Anterior cingulate cortex (tissue), 58 donors: Measurements from ENCODE around the gene SIGLEC15.
"Not testable (repeated sequence)": the region's sequence is repeated elsewhere in the genome, so short reads cannot be mapped to it uniquely, and the experiment has no call there.

Experiments used
- DNase-seq, 58 donors: peaks; one replicate each; lab custom pipeline; 2025; lab: John Stamatoyannopoulos, UW

The SIGLEC15 gene

GRCh38 chr18:45817543-45817942 is 7.9 kb upstream of the SIGLEC15 start:
- no peak for DNase-seq

DNA sequence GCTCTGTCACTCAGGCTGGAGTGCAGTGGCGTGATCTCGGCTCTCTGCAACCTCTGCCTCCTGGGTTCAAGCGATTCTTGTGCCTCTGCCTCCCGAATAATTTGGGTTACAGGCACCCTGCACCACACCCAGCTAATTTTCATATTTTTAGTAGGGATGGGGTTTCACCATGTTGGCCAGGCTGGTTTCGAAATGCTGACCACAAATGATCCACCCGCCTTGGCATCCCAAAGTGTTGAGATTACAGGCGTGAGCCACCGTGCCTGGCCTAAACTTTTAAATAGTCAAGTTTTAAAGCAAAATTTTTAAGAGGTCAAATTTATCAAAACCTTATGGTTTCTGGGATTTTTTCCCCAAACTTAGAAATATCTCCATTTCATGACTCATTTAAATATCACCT is 6.7 kb upstream of the SIGLEC15 start:
- DNase-seq: not testable (repeated sequence)

DNA sequence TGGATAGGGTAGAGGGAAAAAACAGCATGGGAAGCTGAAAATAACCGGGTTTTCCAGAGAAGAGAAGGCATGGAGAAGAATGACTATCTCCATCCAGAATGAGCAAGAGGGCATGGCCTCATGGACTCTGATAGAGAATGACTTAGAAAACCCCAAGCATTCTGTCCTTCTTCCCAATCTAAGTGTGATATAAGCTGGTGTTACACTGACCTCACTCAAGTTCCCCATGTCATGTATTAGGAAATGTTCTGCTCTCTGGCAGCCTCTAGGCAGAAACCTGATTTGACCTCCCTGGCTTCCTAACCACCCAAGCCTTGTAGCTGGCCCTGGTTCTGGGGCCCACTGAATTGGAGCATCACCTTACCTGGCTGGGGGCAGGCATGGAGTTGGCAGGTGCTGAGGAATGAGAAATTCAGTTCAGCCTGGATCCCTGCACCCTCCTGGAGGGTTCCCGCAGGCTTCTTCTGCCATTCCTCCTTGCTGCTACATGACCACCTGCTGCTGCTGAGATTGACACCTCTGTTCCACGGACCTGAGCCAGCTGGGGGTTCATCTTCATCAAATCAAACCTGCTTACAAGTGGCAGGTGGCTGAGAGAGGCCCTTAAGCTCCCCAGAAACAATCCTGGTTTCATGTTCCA is 5.2 kb upstream of the SIGLEC15 start:
- DNase-seq: no peak

DNA sequence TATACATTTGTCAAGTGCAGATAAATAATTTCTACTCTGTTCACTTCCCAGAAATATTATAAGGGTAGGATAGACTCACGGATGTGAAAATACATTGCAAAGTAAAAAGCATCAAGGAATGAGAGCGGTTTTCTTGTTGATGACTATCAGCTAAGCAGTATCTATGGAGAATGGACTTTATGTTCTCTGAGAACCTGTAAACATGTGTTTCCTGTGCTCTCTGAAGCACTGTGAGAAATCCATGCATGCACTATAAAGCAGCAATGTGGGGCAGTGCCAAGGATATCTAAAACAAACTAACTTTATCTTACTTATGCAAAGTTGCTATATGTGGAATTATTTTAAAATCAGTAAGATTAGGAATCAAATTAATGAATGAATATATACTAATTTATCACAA is 4.4 kb upstream of the SIGLEC15 start:
- DNase-seq: no peak

DNA sequence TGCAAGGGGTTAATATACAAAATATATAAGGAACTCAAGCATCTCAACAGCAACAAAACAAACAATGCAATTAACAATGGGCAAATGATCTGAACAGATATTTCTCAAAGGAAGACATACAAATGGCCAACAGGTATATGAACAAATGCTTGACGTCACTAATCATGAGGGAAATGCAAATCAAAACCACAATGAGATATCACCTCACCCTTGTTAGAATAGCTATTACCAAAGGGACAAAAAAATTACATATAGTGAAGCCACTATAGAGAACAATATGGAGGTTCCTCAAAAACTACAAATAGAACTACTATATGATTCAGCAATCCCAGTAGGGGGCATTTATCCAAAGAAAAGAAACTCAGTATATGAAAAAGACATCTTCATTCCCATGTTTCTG is 3.8 kb upstream of the SIGLEC15 start:
- no peak for DNase-seq

DNA sequence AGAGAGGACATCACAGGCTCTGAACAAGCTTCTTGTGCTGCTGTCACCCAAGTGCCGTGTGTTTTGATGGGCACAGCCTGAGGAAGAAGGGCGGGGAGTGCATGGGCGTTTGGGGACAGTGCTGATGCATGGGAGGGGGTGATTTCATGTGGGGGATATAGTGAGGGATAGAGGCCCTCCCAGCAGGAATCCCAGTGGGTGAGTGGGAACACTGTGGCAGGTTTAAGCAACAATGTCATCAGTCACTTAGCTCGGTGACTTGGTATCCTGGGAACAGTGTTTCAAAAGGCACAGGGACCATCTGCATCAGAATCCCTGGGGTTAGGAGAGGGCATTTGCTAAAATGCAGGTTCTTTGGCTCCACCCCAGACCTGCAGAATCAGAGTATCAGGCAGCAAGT is 609 bp downstream of the SIGLEC15 start:
- no peak for DNase-seq

DNA sequence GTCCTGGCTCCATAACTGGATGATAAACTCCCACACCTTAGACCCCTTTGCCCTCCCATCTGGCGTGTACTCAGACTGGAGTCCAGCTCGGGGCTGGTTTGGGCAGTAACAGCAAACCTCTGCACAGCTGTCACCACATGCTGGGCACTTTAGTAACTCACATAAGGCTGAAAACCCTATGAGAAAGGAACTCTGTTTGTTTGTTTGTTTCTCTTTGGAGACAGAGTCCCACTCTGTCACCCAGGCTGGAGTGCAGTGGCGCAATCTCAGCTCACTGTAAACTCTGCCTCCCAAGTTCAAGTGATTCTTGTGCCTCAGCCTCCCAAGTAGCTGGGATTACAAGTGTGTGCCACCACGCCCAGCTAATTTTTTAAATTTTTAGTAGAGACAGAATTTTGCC is 1.2 kb downstream of the SIGLEC15 start:
- DNase-seq: not testable (repeated sequence)

DNA sequence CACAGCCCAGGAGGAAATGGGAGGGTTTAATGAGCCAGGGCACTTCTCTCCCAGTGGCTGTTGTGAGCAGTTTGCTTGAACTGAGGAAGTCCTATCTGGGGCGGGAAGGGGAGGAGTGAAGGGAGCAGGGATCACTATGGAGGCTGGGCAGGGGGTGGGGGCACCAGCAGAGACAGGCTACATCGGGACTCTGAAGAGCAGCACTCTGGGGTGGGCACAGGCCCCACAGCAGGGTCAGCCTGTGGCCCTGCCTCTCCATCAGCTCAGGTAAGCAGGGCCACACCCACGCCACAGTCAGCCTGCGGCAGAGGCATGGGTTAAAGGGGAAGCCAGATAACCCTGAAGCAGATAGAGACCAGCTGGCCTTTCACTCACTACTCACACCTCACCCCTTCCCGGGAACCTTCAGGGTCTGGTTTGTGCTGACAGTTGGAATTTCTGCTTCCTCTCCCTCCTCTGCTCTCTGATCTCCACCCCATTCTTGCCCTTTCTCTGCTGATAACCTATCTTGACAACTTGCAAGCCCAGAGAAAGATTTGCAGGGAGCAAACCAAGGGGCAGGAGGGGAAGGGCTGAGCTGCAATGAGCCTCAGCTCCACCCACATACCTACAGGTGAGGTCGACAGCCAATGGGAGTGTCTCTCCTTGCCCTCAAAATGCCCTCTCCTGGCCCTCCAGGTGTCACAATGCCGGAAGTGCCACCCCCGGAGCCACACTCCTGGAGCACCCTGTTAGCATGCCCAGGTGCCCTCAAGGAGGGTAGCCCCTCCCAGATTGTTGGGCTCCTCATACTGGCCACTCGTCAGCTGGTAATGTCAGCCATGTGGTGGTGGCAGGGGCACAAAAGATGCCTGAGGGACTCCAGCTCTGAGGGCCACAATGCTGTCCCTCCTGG is 3.7 kb downstream of the SIGLEC15 start:
- no peak for DNase-seq

GRCh38 chr18:45829855-45830254 is 4.4 kb downstream of the SIGLEC15 start:
- DNase-seq: no peak

DNA sequence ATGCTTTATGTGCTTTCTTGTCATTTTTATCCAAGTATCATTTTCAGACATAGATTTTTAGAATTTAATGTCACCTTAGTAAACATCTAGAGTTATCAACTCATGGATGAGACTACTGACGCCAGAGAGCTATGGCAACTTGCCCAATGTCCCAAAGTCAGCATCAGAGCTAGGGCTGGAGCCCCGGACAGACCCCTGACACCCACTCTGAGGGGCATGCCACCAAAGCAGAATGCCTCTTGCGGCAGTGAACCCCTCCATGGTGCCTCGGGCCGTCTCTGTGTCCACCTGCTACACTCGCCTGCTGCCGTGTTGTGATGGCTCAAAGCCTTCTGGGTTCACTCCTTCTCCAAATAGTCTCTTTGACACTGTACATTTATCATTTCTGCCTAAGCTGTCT is 5.4 kb downstream of the SIGLEC15 start:
- no peak for DNase-seq

- DNase-seq: no peak
Observed at GRCh38 chr18:45833846-45834245, 8.4 kb downstream of the SIGLEC15 start.

DNA sequence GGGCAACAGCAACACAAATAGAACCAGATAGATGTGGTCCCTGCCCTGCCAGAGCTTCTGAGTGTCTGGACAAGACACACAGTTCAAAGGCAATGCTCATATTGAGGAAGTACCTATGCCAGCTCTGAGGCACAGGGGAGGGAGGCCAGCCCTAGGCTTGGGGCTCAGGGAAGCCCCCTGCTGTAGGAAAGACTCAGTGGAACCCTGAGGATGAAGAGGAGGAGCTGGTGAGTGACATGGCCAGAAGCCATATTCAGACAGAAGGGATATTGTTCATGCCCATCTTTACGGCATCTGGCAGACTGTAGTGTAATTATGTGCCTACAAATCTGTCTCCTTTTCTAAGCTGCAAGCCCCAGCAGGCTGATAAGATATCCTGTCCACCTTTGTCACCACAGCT is 8.8 kb downstream of the SIGLEC15 start:
- no peak for DNase-seq

DNA sequence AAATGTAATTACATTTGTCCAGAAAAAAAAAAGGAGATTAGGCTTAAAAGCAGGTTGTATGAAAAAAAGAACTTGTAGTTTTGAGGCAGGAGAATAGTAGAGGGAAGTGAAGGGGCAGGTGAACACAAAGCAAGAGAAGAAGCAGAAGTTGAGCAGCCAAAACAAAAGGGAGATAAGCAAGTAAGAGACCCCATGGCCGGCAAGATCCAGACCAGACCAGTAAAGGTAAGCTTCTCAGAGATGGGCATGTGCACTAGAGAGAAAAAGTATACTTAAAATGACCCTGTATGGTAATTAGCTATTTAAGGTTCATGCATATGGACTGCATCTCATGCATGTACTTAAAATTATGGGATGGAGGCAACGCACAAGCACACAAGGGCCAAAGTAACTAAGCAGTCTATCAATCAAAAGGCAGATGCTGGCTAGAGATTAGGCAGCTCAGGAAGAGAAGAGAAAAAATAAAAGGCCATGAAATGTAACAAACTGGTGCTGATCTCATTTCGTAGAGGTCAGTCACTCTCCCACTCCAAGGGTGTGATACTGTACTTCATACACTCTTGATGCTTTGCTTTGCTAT is 9.7 kb downstream of the SIGLEC15 start:
- no peak for DNase-seq

DNA sequence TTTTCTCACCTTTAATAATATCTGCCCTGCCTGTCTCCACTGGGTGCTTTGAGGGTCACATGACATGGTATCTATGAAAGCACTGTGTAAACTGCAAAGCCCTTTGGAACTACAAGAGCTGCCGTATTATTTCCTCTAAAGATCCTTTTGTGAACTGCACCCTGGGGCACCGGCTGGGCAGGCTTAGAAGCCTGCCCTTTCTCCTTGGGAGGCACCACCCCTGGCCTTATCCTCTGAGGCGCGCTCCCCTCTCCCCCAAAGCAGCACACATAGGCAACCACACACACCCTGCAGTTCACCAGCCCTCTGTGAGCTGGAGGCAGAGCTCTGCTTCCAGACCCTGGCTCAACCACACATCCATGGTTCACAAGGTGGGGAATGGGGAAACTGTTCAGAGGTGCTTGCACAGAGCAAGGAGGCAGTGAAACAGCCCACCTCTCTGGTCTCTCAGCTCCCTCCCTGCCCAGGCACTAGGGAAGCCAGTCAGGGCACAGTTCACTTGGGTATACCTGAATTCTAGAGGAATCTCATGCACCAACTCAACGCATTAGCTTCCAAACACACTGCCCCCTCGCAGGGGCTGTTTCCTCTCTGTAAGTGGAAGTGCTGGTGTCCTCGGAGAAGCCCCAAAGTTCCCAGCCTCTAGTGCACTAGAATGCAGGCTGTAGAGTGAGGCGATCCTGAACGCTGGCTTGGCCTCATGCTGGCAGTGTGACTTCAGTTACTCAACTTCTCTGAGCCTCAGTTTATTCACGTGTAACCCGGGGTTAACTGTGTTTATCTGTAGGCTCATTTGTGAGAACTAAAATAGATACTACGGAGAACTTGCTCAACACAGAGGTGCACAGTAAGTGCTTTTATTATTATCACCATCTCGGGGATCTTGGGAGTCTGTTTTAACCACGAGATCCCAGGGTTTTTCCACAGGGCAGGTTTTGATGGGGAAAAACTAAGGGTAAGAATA is 11.0 kb downstream of the SIGLEC15 start:
- DNase-seq: no peak

DNA sequence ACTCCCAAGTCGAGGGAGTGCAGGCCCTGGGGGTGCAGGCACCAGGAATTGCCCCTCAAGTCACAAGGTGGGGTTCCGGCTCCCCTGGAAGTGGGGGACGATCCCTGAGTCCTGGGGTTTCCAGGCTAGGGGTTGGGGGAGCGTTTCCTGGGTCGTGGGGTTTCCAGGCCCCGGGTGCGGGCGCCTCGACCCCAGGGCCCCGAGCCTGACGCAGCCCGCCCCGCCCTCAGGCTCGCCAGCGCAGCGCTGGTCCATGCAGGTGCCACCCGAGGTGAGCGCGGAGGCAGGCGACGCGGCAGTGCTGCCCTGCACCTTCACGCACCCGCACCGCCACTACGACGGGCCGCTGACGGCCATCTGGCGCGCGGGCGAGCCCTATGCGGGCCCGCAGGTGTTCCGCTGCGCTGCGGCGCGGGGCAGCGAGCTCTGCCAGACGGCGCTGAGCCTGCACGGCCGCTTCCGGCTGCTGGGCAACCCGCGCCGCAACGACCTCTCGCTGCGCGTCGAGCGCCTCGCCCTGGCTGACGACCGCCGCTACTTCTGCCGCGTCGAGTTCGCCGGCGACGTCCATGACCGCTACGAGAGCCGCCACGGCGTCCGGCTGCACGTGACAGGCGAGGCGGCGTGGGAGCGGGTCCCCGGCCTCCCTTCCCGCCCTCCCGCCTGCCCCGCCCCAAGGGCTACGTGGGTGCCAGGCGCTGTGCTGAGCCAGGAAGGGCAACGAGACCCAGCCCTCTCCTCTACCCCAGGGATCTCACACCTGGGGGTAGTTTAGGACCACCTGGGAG is 12.0 kb downstream of the SIGLEC15 start:
- no peak for DNase-seq

- DNase-seq: peak in 3 of 58 donors; percentile 15 to 19 (median 15)
Observed at GRCh38 chr18:45838302-45839070, 13.0 kb downstream of the SIGLEC15 start.

GRCh38 chr18:45839414-45840395 is 14.2 kb downstream of the SIGLEC15 start:
- DNase-seq: peak in 1 of 58 donors; percentile 11
